Stimulated activated CD8-positive, alpha-beta memory T cell treated with anti-CD3 and anti-CD28 coated beads, Interleukin-2, amount 100 ng/mL, for 1 hour (primary cell): ENCODE data around the gene ATP6V1B1.

ENCODE experiments used
- DNase-seq, 2 donors: peaks; one replicate each; pipeline ENCODE4 v3.0.0-alpha.2; 2020; ENCODE audit warnings: low read depth in 2 of 2

ATP6V1B1 gene

DNA sequence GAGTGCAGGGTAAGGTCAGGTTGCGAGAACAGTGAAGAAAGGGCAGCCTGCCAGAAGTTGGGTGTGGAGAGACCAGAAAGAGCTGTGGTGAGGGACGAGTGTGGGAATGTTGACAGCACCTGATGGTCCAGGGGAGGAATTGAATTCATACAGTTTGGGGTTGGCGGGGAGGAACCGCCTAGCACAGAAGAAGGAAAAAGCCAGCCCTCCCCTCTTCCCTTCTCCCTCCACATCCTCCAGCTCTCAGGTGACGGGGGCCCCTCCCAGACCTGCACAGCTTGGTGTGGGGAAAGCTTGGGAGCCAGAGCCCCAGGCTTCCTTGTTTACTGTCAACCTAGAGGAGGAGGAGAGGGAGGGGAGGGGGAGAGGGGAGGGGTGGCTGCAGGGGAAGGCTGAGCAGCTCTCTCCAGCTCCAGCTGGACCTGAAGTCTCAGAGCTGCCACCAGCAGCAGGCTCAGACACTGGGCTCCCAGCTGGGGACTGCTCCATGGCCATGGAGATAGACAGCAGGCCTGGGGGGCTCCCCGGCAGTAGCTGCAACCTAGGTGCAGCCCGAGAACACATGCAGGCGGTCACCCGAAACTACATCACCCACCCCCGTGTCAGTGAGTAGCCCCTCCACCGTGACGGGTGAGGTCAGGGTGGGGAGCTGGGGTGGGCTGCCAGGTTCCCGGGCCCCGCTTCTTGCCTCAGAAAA is at the start of gene ATP6V1B1:
ATP6V1B1 (plus strand) TSS at position 433 of the 697 bp plus-strand sequence; CDS start at position 488, 55 bp downstream.
- no peak for DNase-seq

DNA sequence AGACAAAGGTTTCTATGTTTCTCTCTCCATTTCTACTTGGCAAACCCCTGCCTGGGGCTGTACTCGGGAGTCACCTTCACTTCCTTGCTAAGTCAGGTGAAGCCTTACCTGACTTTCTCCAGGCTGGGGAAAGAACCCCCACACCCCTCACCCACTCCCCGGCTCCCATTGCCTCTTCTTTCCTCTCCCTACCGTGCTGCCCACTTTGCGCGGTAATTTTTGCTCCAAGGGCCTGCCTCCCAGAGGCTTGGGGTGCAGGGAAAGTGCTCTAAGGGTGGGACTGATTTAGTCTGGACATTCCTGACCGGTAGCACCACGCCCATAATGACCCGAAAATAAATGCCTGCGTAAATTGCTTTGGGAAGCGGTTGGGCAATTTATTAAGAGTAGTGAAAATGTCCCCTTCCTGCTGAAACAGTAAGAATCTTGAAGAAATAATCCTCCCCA is 49.1 kb upstream of the ATP6V1B1 start:
- no peak for DNase-seq

- DNase-seq, result no peak
Measured at GRCh38 chr2:70887208-70887549, 48.5 kb upstream of the ATP6V1B1 start.

DNA sequence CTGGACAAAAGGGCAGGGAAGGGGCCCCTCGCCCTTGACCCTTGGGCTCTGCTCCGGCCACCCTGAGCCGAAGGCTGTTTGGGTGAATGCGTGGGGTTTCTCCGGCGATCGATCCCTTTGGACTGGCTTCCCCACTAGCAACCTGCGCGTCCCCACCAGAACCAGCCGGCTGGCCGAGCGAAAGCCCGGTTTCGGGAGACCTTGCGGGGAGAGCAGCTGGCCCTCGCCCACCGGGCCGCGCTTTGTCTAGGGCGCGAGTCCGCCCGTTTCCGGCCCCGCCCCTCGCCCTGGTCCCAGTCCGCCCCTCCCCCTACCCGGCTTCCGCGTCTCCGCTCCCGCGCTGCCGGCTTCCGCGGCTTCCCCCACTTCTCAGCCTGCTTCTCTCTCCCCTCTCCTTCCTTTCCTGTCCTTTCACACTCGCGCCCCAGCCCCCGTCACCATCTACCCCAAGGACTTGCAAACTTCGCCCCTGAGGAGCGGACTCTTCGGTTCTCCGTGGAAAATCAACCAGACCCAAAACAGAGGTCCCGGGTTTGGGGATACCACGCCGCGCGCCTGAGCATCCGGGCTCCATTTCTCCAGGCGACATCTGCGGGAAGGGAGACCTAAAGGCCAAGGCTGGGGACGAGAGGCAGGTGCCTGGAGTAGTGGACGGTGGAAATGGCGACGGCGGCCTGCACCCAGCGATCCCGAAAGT is 48.0 kb upstream of the ATP6V1B1 start:
- DNase-seq, result no peak

DNA sequence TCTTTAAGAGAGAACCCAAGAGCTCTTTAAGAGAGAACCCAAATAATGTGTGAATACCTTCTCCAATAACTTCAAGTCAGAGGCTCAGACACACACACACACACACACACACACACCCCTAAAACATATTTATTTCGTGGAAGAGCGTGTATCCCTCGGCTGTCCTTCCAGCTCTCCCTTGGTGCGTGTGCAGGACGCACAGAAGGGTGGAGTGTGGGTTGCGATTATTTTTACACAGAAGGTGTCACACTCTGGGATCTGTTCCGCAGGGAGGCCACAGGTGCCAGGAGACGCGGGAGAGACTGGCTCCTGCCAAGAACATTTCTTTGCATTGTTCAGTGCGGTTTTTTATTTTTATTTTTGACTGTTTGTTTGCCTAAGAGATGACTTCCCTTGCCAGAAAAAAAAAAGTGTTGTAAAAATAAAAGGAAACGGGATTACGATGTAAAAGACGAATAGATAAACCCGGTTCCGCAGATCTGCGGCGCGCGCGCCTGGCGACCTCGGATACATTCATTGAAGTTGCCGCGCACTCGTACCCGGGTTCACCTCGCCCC is 47.3 kb upstream of the ATP6V1B1 start:
- DNase-seq, result no peak

- DNase-seq, result no peak
Measured at GRCh38 chr2:70888923-70889715, 46.6 kb upstream of the ATP6V1B1 start.

- no peak for DNase-seq
Measured at GRCh38 chr2:70889716-70890037, 46.0 kb upstream of the ATP6V1B1 start.

DNA sequence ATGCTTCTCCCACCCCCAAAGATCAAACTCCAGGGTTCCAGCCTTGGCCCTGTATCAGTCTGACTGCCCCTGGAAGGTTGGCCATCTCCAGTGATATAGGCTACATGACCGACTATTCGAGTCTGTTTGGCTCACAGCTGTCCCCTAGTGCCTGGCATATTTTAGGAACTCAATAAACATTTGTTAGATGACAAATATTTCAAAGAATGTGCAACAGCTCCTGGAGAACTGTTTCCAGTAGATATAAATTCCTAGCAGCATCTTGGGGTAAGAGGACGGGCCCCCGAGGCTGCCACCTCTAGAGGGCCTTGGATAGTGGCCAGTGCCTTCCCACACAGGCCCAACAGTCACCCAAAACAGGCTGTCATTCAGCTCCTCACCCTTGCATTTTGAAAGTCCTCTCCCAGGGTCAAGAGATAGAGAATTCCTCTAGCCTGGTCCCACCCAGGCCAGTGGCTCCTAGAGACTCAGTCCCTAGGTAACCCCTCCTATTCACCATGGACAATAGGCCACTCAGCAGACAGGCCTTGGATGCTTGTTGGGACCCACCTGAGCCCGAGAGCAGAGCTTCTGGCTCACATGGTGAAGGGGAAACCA is 45.1 kb upstream of the ATP6V1B1 start:
- DNase-seq, result no peak

DNA sequence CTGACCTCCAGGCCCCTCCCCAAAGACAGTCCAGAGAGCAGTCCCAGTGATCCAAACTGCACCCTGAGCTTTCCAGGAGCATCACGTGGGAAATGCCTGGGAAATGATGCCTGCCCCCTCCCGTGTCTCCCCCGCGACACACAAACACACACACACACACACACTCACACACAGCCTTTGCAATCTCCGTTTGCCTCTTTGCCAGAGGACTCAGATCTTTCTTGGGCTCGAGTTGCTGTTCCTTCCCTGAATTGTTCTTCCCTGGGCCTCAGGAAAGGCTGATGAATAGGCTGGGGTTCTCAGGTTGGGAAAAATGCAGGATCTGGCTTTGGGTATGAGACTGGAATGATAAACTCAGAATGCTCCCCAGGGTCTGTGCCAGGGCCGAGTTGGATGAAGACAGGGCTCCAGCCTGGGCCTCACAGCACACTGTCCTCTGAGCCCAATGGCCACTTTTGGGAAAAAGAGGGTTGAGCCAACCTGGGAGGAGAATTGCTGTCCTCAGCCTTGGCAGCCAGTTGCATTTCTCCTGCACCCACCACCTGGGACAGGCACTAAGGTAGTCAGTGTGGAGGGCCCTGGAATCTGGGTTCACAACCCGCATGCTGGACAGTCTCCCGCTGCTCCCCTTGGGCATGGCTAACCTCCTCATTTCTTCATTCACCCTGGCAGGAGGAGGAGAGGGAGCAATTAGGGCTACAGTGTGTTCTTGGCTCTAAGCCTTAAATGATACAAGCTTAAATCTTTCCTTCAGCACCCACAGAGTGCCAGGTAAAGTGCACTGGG is 43.9 kb upstream of the ATP6V1B1 start:
- DNase-seq, result no peak

DNA sequence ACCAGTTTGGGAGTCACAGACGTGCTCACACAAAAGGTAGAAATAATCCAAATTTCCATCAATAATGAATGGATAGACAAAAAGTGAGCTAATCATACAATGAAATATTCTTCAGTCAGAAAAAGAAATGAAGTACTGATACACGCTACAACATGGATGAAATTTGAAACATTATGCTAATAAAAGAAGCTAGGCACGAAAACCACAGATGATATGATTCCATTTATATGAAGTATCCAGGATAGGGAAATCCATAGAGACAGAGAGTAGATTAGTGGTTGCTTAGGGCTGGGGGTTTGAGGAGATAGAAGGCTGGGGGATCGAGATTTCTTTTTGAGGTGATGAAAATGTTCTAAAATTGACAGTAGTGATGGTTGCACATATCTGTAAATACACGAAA is 43.0 kb upstream of the ATP6V1B1 start:
- DNase-seq, result no peak

DNA sequence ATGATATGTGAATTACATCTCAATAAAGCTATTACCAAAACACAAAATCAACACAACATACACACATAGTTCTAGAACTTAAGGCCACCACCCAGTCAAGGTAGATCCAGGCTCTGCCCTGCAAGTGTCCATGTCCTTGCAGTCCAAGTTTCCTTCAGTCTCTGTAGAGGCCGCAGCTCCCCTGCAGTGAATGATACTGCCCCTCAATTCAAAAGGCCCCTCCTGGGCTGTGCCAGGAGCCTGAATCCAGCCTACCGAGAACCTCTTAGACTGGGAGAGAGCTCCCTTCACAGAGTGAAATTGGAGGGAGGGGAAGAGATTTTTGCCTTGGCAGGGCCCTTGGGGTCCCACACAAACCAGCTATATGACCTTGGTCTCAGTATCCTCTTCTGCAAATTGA is 42.5 kb upstream of the ATP6V1B1 start:
- DNase-seq, result no peak

- DNase-seq, result no peak
Measured at GRCh38 chr2:70894765-70895164, 40.9 kb upstream of the ATP6V1B1 start.

- DNase-seq, result no peak
Measured at GRCh38 chr2:70895249-70895648, 40.5 kb upstream of the ATP6V1B1 start.

- DNase-seq, result no peak
Measured at GRCh38 chr2:70895998-70896764, 39.5 kb upstream of the ATP6V1B1 start.

- DNase-seq, result no peak
Measured at GRCh38 chr2:70896765-70897202, 38.9 kb upstream of the ATP6V1B1 start.

GRCh38 chr2:70897203-70897976 is 38.3 kb upstream of the ATP6V1B1 start:
- DNase-seq, result no peak

DNA sequence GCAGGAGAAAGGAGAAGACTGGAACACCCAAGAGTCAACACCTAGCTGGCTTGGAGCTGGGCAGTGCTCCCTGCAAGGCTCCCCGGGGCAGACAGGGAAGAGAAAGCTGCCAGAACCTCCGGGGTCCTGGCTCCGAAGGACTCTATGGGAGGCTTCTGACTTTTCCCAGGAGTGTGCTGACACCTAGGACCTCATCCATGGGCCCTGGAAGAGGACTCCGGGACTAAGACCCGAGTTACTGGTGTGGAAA is 37.8 kb upstream of the ATP6V1B1 start:
- no peak for DNase-seq

GRCh38 chr2:70898363-70899240 is 37.1 kb upstream of the ATP6V1B1 start:
- no peak for DNase-seq
